ENCODE results near the gene PIP5K1C. TPM values are rescaled to one million over a fixed set of nuclear protein-coding genes. Genes with fewer than 3 reads are reported as not detected.

The PIP5K1C gene
- total RNA-seq, 1 experiment from 2014 or later = 13.7 TPM

GRCh38 chr19:3708207-3708931, 8.1 kb upstream of the PIP5K1C start, which contains the start of gene TJP3:
TSS of gene TJP3 (plus strand) at chr19:3708384. CDS start at chr19:3728433, 20,049 bp downstream.
- DNase-seq = peak; percentile 79
- Histone ChIP-seq H3K4me3 (ENCODE audit: insufficient read depth, low read depth, low read length) (no peak within 1 kb of the TSS), H3K27me3 (ENCODE audit: control insufficient read depth, insufficient read depth, low read length) (no peaks in the 10 kb centered on the region), H3K36me3 (replicated peaks; ENCODE audit: control insufficient read depth, insufficient read depth, low read length) (no peaks in the 10 kb centered on the region)

- H3K27me3 ChIP-seq (ENCODE audit: control insufficient read depth, insufficient read depth, low read length) = no peaks in the 10 kb centered on the region
- no peak overlapping the region for H3K4me3 ChIP-seq (ENCODE audit: insufficient read depth, low read depth, low read length)
- no peaks in the 10 kb centered on the region for H3K36me3 ChIP-seq (replicated peaks; ENCODE audit: control insufficient read depth, insufficient read depth, low read length)
- no peak for DNase-seq
These were observed 7.6 kb upstream of the PIP5K1C start for GRCh38 chr19:3707868-3708206.

- no peaks in the 10 kb centered on the region for H3K27me3 ChIP-seq (ENCODE audit: control insufficient read depth, insufficient read depth, low read length)
- no peaks in the 10 kb centered on the region for H3K36me3 ChIP-seq (replicated peaks; ENCODE audit: control insufficient read depth, insufficient read depth, low read length)
- no peak overlapping the region for H3K4me3 ChIP-seq (ENCODE audit: insufficient read depth, low read depth, low read length)
- DNase-seq = peak; percentile 3
These were observed 932 bp upstream of the PIP5K1C start for GRCh38 chr19:3701200-3701599.

DNA sequence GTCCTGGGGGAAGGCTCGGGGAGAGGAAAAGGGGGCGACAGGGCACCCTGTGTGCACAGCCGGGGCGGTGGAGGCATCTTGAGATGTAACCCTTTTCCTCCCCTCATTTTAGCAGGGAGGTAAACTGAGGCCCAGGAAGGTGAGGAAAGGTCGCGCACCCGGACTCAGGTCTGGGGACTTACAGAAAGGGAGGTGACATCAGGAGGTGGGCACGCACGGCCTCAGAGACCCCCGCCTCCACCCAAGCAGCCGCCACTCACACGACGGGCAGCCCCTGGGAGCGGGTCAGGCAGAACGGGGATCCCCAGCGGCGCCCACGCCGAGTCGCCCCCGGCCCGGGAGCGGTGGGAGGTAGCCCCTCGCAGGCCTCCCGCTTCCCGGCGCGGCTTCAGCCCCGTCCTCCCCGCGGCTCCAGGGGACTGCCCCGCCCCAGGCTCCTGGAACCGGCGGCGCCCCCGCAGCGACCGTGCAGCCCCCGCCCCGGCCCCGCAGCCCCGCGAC, 477 bp downstream of the PIP5K1C start:
- peak; percentile 83 for DNase-seq
- H3K36me3 ChIP-seq (replicated peaks; ENCODE audit: control insufficient read depth, insufficient read depth, low read length) = no peaks in the 10 kb centered on the region
- no peaks in the 10 kb centered on the region for H3K27me3 ChIP-seq (ENCODE audit: control insufficient read depth, insufficient read depth, low read length)
- H3K4me3 ChIP-seq (ENCODE audit: insufficient read depth, low read depth, low read length) = peak overlapping the region; percentile 70

DNA sequence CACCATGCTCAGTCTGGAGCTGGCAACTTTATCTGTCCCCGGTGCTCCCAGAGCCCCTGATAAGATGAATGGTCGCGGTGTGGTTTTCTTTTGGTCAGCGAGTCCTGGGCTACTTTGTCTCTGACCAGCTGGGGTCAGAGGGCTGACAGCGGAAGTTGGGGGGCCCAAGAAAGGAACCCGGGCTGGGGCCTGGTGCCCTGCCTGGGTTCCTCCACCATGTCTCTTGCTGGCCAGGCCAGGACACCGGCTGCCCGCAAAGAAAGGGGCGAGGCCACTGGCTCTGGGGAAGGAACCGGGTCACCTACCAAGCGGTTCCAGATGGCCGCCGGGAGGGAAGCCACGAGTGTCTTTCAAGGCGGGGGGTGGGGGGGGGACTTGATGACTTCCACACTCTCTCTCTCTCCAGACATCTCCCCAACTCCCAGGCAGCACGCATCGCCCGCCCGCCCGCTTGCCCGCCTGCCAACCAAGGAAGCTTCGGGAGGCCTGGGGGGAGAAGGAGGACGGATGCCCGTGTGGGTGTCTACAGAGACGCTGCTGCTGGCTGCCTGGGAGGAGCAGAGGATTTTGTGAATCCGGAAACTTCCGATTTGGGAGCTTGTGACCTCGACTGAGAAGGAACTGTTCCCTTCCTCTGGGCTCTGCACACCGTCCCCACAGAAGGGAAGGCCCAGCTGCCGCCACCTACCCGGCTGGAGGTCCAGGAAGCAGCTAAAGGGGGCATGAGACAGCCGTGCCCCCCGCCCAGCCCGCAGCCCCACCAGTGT, 1.1 kb downstream of the PIP5K1C start:
- Histone ChIP-seq H3K27me3 (ENCODE audit: control insufficient read depth, insufficient read depth, low read length) (no peaks in the 10 kb centered on the region), H3K36me3 (replicated peaks; ENCODE audit: control insufficient read depth, insufficient read depth, low read length) (no peaks in the 10 kb centered on the region), H3K4me3 (ENCODE audit: insufficient read depth, low read depth, low read length) (peak overlapping the region; percentile 70)
- peak; percentile 73 for DNase-seq

GRCh38 chr19:3698386-3698950, 1.8 kb downstream of the PIP5K1C start:
- DNase-seq = no peak
- H3K36me3 ChIP-seq (replicated peaks; ENCODE audit: control insufficient read depth, insufficient read depth, low read length) = no peaks in the 10 kb centered on the region
- H3K4me3 ChIP-seq (ENCODE audit: insufficient read depth, low read depth, low read length) = no peak overlapping the region
- H3K27me3 ChIP-seq (ENCODE audit: control insufficient read depth, insufficient read depth, low read length) = no peaks in the 10 kb centered on the region

DNA sequence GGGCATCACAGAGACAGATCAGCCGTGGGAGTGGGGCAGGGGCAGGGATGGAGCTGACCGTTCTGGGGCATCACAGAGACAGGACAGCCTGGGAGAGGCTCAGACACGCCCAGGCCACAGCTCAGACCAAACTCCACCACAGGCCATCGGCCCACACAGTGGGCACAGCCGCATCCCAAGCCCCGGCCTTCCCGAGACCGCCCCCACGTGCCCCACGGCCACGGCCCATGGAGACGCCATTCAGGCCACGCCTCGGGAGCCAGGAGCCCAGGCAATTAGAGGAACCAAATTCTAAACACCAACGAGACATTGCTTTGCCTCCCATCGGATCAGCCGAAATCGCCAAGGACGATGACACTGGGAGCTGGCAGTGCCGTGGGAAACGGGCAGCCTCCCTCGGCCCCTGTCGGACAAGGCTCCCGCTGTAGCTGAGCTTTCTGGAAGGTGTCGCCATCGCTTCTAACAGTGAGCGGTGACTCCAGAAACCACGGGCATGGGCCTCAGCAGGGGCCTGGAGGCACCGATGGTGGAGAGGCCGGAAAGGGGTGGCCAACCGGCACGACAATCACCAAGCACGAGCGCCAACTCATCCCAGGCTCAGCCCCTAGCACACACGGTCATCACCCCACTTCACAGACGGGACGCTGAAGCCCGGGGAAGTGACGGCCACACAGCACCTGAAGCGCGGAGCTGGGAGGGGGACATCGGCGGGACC, 2.4 kb downstream of the PIP5K1C start:
- Histone ChIP-seq H3K27me3 (ENCODE audit: control insufficient read depth, insufficient read depth, low read length) (no peaks in the 10 kb centered on the region), H3K4me3 (ENCODE audit: insufficient read depth, low read depth, low read length) (no peak overlapping the region), H3K36me3 (replicated peaks; ENCODE audit: control insufficient read depth, insufficient read depth, low read length) (no peaks in the 10 kb centered on the region)
- peak; percentile 50 for DNase-seq

GRCh38 chr19:3697094-3697493, 3.2 kb downstream of the PIP5K1C start:
- H3K36me3 ChIP-seq (replicated peaks; ENCODE audit: control insufficient read depth, insufficient read depth, low read length) = no peaks in the 10 kb centered on the region
- H3K4me3 ChIP-seq (ENCODE audit: insufficient read depth, low read depth, low read length) = no peak overlapping the region
- DNase-seq = peak; percentile 37
- H3K27me3 ChIP-seq (ENCODE audit: control insufficient read depth, insufficient read depth, low read length) = no peaks in the 10 kb centered on the region

GRCh38 chr19:3696660-3696995, 3.6 kb downstream of the PIP5K1C start:
- DNase-seq = peak; percentile 41
- H3K27me3 ChIP-seq (ENCODE audit: control insufficient read depth, insufficient read depth, low read length) = no peaks in the 10 kb centered on the region
- no peaks in the 10 kb centered on the region for H3K36me3 ChIP-seq (replicated peaks; ENCODE audit: control insufficient read depth, insufficient read depth, low read length)
- no peak overlapping the region for H3K4me3 ChIP-seq (ENCODE audit: insufficient read depth, low read depth, low read length)

DNA sequence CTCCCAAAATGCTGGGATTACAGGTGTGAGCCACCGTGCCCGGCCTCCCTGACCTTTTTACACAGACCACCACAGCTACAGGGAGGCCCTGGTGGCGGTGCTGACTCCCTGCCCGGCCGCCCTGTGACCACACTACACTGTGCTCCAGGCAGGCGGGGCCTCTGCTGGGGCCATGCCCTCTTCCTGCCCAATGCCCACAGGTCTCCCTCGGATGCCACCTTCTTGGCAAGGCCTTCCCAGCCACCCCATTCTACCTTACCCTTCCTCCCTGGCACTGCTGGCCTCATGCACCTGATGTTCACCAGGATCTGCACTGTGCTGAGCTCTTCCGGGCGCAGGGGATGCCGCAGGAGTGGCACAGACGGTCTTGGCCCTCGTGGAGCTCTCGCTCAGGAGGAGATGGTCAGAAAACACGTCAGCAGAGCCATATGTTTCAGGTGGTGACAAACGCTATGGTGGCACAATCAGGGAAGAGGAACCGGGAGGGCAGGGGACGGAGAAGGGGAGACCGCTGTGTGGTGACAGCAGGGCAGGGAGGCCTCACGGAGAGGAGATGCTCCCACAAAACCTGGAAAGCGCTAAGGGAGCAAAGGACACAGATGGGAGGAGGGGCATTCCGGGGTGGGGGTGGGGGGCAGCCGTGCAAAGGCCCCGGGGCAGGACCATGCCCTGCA, 4.1 kb downstream of the PIP5K1C start:
- Histone ChIP-seq H3K27me3 (ENCODE audit: control insufficient read depth, insufficient read depth, low read length) (no peaks in the 10 kb centered on the region), H3K4me3 (ENCODE audit: insufficient read depth, low read depth, low read length) (no peak overlapping the region), H3K36me3 (replicated peaks; ENCODE audit: control insufficient read depth, insufficient read depth, low read length) (no peaks in the 10 kb centered on the region)
- peak; percentile 36 for DNase-seq

DNA sequence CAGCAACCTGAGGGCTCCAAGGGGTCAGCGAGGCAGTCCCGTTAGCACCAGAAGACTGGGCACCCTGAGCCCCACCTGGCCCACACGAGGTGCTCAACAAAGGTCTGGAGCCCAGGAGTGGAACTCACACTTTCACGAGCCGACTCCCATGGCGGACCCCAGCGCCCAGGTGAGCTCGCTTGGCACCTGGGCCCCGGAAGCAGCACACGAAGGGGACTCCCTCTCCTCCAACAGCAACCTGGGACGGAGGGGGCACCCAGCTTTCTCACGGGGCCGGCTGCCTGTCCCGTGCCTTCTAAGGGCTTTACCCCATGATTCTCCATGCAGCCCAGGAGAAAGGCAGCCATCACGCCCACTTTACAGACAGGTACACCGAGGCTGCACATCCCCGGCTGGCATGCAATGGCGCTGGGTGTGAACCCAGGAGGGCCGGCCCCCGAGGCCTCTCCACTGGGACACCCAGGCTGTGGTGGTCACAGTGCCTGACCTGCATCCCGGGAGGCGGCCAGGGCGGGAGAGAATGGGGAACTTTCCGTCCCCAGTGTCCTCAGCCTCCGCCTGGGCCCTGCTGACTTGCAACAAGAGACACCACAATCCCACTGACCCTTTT, 5.0 kb downstream of the PIP5K1C start:
- no peaks in the 10 kb centered on the region for H3K27me3 ChIP-seq (ENCODE audit: control insufficient read depth, insufficient read depth, low read length)
- no peaks in the 10 kb centered on the region for H3K36me3 ChIP-seq (replicated peaks; ENCODE audit: control insufficient read depth, insufficient read depth, low read length)
- no peak overlapping the region for H3K4me3 ChIP-seq (ENCODE audit: insufficient read depth, low read depth, low read length)
- peak; percentile 48 for DNase-seq

DNA sequence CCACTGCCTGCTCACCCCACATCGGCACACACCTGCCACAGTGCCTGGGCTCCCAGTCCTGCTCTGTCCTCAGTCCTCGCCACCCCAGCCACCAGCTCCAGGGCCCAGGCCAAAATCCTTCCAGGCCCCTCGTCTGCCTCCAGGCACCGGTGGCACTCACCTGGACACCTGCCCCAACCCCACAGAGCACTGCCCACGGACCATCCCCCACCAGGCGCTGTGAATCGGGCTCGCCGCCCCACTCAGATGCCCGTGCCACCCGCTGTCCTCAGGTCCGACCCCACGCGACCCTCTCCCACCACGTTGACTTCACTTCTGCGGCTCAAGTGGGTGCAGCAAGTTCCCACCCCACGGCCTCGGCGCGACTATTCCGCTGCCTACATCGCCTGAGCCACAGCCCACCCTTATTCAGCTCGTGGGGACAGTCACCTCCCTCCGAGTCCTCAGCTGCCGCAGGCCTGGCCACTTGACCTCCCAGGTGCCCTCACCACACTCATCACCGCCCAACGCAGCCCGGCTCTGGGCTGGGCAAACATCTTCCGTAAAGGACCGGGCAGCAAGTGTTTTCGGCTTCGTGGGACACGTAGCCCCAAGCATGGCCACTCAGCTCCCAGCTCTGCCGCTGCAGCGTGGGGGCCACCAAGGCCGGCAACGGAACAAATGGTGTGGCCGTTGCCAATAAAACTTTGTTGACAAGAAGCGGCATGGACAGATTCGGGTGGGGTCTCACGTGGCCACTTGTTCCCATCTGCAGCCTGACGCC, 5.7 kb downstream of the PIP5K1C start:
- Histone ChIP-seq H3K27me3 (ENCODE audit: control insufficient read depth, insufficient read depth, low read length) (no peaks in the 10 kb centered on the region), H3K36me3 (replicated peaks; ENCODE audit: control insufficient read depth, insufficient read depth, low read length) (no peaks in the 10 kb centered on the region), H3K4me3 (ENCODE audit: insufficient read depth, low read depth, low read length) (no peak overlapping the region)
- DNase-seq = peak; percentile 52

Data from H7 (cell line).